ENCODE data around the gene MTSS2. TPM values are rescaled to one million over a fixed set of nuclear protein-coding genes. Genes with fewer than 3 reads are reported as not detected.

Gene MTSS2
- total RNA-seq, 1 donor from 2014 or later: 82.6 TPM

- Mint-ChIP-seq H3K27ac (ENCODE audit: unreplicated experiment) (peak overlapping the region; percentile 52), H3K4me3 (ENCODE audit: unreplicated experiment) (no peak overlapping the region), H3K36me3 (ENCODE audit: low read depth, unreplicated experiment) (no peaks in the 10 kb centered on the region), H3K9me3 (ENCODE audit: unreplicated experiment) (no peaks in the 10 kb centered on the region), H3K4me1 (ENCODE audit: unreplicated experiment) (peaks cover 53% of the 10 kb centered on the region), H3K27me3 (ENCODE audit: unreplicated experiment) (peaks cover 7% of the 10 kb centered on the region)
- TF ChIP-seq CTCF (IDR thresholded peaks at IDR 0.05; ENCODE audit: unreplicated experiment): no peak
- DNase-seq (ENCODE audit: low spot score): no peak
Measured at GRCh38 chr16:70708366-70709246, 22.8 kb upstream of the MTSS2 start.

GRCh38 chr16:70706948-70707465 lies 21.2 kb upstream of the MTSS2 start:
- H3K4me1 Mint-ChIP-seq (ENCODE audit: unreplicated experiment): peaks cover 45% of the 10 kb centered on the region
- no peak overlapping the region for H3K4me3 Mint-ChIP-seq (ENCODE audit: unreplicated experiment)
- no peak overlapping the region for H3K27ac Mint-ChIP-seq (ENCODE audit: unreplicated experiment)
- DNase-seq (ENCODE audit: low spot score): no peak
- peaks cover 10% of the 10 kb centered on the region for H3K27me3 Mint-ChIP-seq (ENCODE audit: unreplicated experiment)
- H3K9me3 Mint-ChIP-seq (ENCODE audit: unreplicated experiment): no peaks in the 10 kb centered on the region
- TF ChIP-seq CTCF (IDR thresholded peaks at IDR 0.05; ENCODE audit: unreplicated experiment): no peak
- H3K36me3 Mint-ChIP-seq (ENCODE audit: low read depth, unreplicated experiment): no peaks in the 10 kb centered on the region

GRCh38 chr16:70705056-70705455 lies 19.2 kb upstream of the MTSS2 start:
- TF ChIP-seq CTCF (IDR thresholded peaks at IDR 0.05; ENCODE audit: unreplicated experiment): no peak
- Mint-ChIP-seq H3K4me1 (ENCODE audit: unreplicated experiment) (peaks cover 31% of the 10 kb centered on the region), H3K27me3 (ENCODE audit: unreplicated experiment) (peaks cover 17% of the 10 kb centered on the region), H3K9me3 (ENCODE audit: unreplicated experiment) (no peaks in the 10 kb centered on the region), H3K4me3 (ENCODE audit: unreplicated experiment) (no peak overlapping the region), H3K36me3 (ENCODE audit: low read depth, unreplicated experiment) (peaks cover 6% of the 10 kb centered on the region), H3K27ac (ENCODE audit: unreplicated experiment) (peak overlapping the region; percentile 24)
- no peak for DNase-seq (ENCODE audit: low spot score)

- peaks cover 30% of the 10 kb centered on the region for H3K4me1 Mint-ChIP-seq (ENCODE audit: unreplicated experiment)
- no peak for TF ChIP-seq CTCF (IDR thresholded peaks at IDR 0.05; ENCODE audit: unreplicated experiment)
- H3K27ac Mint-ChIP-seq (ENCODE audit: unreplicated experiment): no peak overlapping the region
- peaks cover 6% of the 10 kb centered on the region for H3K36me3 Mint-ChIP-seq (ENCODE audit: low read depth, unreplicated experiment)
- peaks cover 17% of the 10 kb centered on the region for H3K27me3 Mint-ChIP-seq (ENCODE audit: unreplicated experiment)
- H3K9me3 Mint-ChIP-seq (ENCODE audit: unreplicated experiment): no peaks in the 10 kb centered on the region
- no peak for DNase-seq (ENCODE audit: low spot score)
- no peak overlapping the region for H3K4me3 Mint-ChIP-seq (ENCODE audit: unreplicated experiment)
Measured at GRCh38 chr16:70704586-70704985, 18.7 kb upstream of the MTSS2 start.

GRCh38 chr16:70703835-70704381 lies 18.1 kb upstream of the MTSS2 start:
- TF ChIP-seq CTCF (IDR thresholded peaks at IDR 0.05; ENCODE audit: unreplicated experiment): no peak
- H3K27ac Mint-ChIP-seq (ENCODE audit: unreplicated experiment): no peak overlapping the region
- peaks cover 29% of the 10 kb centered on the region for H3K4me1 Mint-ChIP-seq (ENCODE audit: unreplicated experiment)
- H3K27me3 Mint-ChIP-seq (ENCODE audit: unreplicated experiment): peaks cover 21% of the 10 kb centered on the region
- no peak for DNase-seq (ENCODE audit: low spot score)
- no peak overlapping the region for H3K4me3 Mint-ChIP-seq (ENCODE audit: unreplicated experiment)
- no peaks in the 10 kb centered on the region for H3K9me3 Mint-ChIP-seq (ENCODE audit: unreplicated experiment)
- peaks cover 9% of the 10 kb centered on the region for H3K36me3 Mint-ChIP-seq (ENCODE audit: low read depth, unreplicated experiment)
